MM.1S (cell line): ENCODE results near the gene KIF16B.

ENCODE experiments used
- DNase-seq: peaks from one replicate; pipeline ENCODE4 v3.0.0-alpha.2; 2015
- H2AFZ ChIP-seq: fragments of 300-600 bp; sonication (generic); 2 replicates; pipeline ENCODE4 v1.6.0; 2016; ENCODE audit warnings: antibody characterized with exemption, low read length
- H3F3A ChIP-seq: fragments of 300-600 bp; sonication (generic); 2 replicates; pipeline ENCODE4 v1.6.1; 2016; ENCODE audit warnings: mild to moderate bottlenecking, antibody characterized with exemption, low read length, moderate library complexity, mixed read lengths; ENCODE audit not compliant: insufficient read depth
- H3K27ac ChIP-seq: fragments of 300-600 bp; sonication (generic); 2 replicates; pipeline ENCODE4 v1.5.1; 2016; ENCODE audit warnings: mild to moderate bottlenecking, low read length
- H3K27me3 ChIP-seq: fragments of 300-600 bp; sonication (generic); replicated peaks from 2 replicates; pipeline ENCODE4 v1.6.0; 2016; ENCODE audit warnings: low read length; ENCODE audit not compliant: insufficient read depth
- H3K36me3 ChIP-seq: fragments of 300-600 bp; sonication (generic); replicated peaks from 2 replicates; pipeline ENCODE4 v1.6.1; 2016; ENCODE audit warnings: mild to moderate bottlenecking, low read length, mixed read lengths; ENCODE audit not compliant: insufficient read depth
- H3K4me1 ChIP-seq: fragments of 300-600 bp; sonication (generic); 2 replicates; pipeline ENCODE4 v1.6.1; 2016; ENCODE audit warnings: low read length, mixed read lengths
- H3K4me2 ChIP-seq: fragments of 300-600 bp; sonication (generic); 2 replicates; pipeline ENCODE4 v1.6.0; 2016; ENCODE audit warnings: low read depth, low read length
- H3K4me3 ChIP-seq: fragments of 300-600 bp; sonication (generic); 2 replicates; pipeline ENCODE4 v1.5.1; 2016; ENCODE audit warnings: low read length, mixed read lengths
- H3K79me2 ChIP-seq: fragments of 300-600 bp; sonication (generic); 2 replicates; pipeline ENCODE4 v1.6.1; 2016; ENCODE audit warnings: mixed run types, low read length, mixed read lengths
- H3K9ac ChIP-seq: fragments of 300-600 bp; sonication (generic); 2 replicates; pipeline ENCODE4 v1.6.1; 2016; ENCODE audit warnings: low read length, mixed read lengths
- H3K9me2 ChIP-seq: fragments of 300-600 bp; sonication (generic); replicated peaks from 2 replicates; pipeline ENCODE4 v1.6.1; 2016; ENCODE audit warnings: mild to moderate bottlenecking, low read length, mixed read lengths; ENCODE audit not compliant: insufficient read depth
- H3K9me3 ChIP-seq: fragments of 300-600 bp; sonication (generic); replicated peaks from 2 replicates; pipeline ENCODE4 v1.6.1; 2016; ENCODE audit warnings: mild to moderate bottlenecking, low read length, mixed read lengths; ENCODE audit not compliant: insufficient read depth
- H4K20me1 ChIP-seq: fragments of 300-600 bp; sonication (generic); 2 replicates; pipeline ENCODE4 v1.6.1; 2016; ENCODE audit warnings: mild to moderate bottlenecking, low read length, moderate library complexity, mixed read lengths; ENCODE audit not compliant: insufficient read depth
- CTCF ChIP-seq: fragments of 300-600 bp; sonication (generic); IDR thresholded peaks from 2 replicates; pipeline ENCODE4 v1.5.1; 2016; ENCODE audit warnings: antibody characterized with exemption, low read length, mixed read lengths
- EZH2 ChIP-seq: fragments of 300-600 bp; sonication (generic); optimal IDR thresholded peaks from 2 replicates; pipeline ENCODE3; 2017; ENCODE audit warnings: low read depth, mild to moderate bottlenecking, antibody characterized with exemption, low read length, mixed read lengths
- EZH2phosphoT487 ChIP-seq: fragments of 300-600 bp; sonication (generic); IDR thresholded peaks from 2 replicates; pipeline ENCODE4 v1.6.1; 2018; ENCODE audit warnings: antibody characterized with exemption, low read length

Gene KIF16B

GRCh38 chr20:16364320-16364687 lies 208.9 kb downstream of the KIF16B start:
- H3F3A ChIP-seq = no peaks in the 10 kb centered on the region
- H3K79me2 ChIP-seq = no peaks in the 10 kb centered on the region
- H3K9ac ChIP-seq = no peak overlapping the region
- no peaks in the 10 kb centered on the region for H3K27me3 ChIP-seq
- H3K27ac ChIP-seq = no peak overlapping the region
- no peaks in the 10 kb centered on the region for H3K36me3 ChIP-seq
- H3K9me2 ChIP-seq = no peaks in the 10 kb centered on the region
- H4K20me1 ChIP-seq = no peaks in the 10 kb centered on the region
- H3K9me3 ChIP-seq = no peaks in the 10 kb centered on the region
- no peak for DNase-seq
- H3K4me3 ChIP-seq = no peak overlapping the region
- H2AFZ ChIP-seq = no peak overlapping the region
- H3K4me2 ChIP-seq = no peak overlapping the region
- peaks cover 5% of the 10 kb centered on the region; the same call in 1 of the 2 replicates for H3K4me1 ChIP-seq
- TF ChIP-seq EZH2 = no peak

GRCh38 chr20:16363506-16364319 lies 209.5 kb downstream of the KIF16B start:
- no peaks in the 10 kb centered on the region for H3K27me3 ChIP-seq
- H3K9me2 ChIP-seq = no peaks in the 10 kb centered on the region
- H3K79me2 ChIP-seq = no peaks in the 10 kb centered on the region
- no peaks in the 10 kb centered on the region for H3K36me3 ChIP-seq
- DNase-seq = no peak
- no peak overlapping the region for H2AFZ ChIP-seq
- TF ChIP-seq CTCF (no peak), EZH2phosphoT487 (no peak), EZH2 (no peak)
- H3K4me2 ChIP-seq = no peak overlapping the region
- H3K9me3 ChIP-seq = no peaks in the 10 kb centered on the region
- H3K4me3 ChIP-seq = no peak overlapping the region
- H4K20me1 ChIP-seq = no peaks in the 10 kb centered on the region
- no peaks in the 10 kb centered on the region for H3F3A ChIP-seq
- H3K9ac ChIP-seq = no peak overlapping the region
- no peak overlapping the region for H3K27ac ChIP-seq
- peaks cover 5% of the 10 kb centered on the region; the same call in 1 of the 2 replicates for H3K4me1 ChIP-seq

GRCh38 chr20:16362642-16363041 lies 210.6 kb downstream of the KIF16B start:
- Histone ChIP-seq H3K36me3 (no peaks in the 10 kb centered on the region), H3K4me1 (peaks cover 3% of the 10 kb centered on the region; the same call in 1 of the 2 replicates), H3K4me2 (no peak overlapping the region)

More at GRCh38 chr20:16362642-16363041, 210.6 kb downstream of the KIF16B start:
- TF ChIP-seq CTCF (no peak), EZH2 (no peak), EZH2phosphoT487 (no peak)
- no peaks in the 10 kb centered on the region for H3F3A ChIP-seq
- H4K20me1 ChIP-seq = no peaks in the 10 kb centered on the region
- H3K79me2 ChIP-seq = no peaks in the 10 kb centered on the region
- no peaks in the 10 kb centered on the region for H3K9me2 ChIP-seq
- H3K9ac ChIP-seq = no peak overlapping the region
- H3K27ac ChIP-seq = no peak overlapping the region
- DNase-seq = no peak
- H3K27me3 ChIP-seq = no peaks in the 10 kb centered on the region
- H2AFZ ChIP-seq = no peak overlapping the region
- no peaks in the 10 kb centered on the region for H3K9me3 ChIP-seq
- H3K4me3 ChIP-seq = no peak overlapping the region
